Limb (tissue), 2 donors: ENCODE results near the gene MS4A8.

Source experiments
- DNase-seq, 2 donors: peaks; one replicate each; pipeline ENCODE4 v3.0.0-alpha.2; 2016; ENCODE audit errors: extremely low spot score in 2 of 2

Gene MS4A8

GRCh38 chr11:60762851-60763691 lies 63.7 kb downstream of the MS4A8 start:
- DNase-seq = peak in 1 of 2 donors; percentile 39

GRCh38 chr11:60763692-60764369 lies 64.4 kb downstream of the MS4A8 start:
- no peak for DNase-seq

DNA sequence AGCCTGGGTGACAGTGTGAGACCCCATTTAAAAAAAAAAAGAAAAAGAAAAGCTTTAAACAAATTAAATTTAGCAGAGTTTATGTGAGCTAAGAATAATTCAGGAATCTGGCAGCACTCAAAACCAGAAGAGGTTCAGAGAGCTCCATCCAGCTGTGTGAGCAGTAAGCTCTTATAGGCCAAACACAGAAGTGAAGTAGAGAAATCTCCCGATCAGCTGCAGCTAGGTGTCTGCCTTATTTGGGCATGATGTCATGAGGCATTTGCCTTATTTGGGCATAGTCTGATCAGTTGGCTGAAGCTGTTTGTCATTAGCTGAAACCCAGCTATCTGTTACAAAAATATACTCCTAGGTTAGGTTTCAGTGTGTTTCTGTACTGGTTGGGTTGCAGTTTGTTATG lies 65.5 kb downstream of the MS4A8 start:
- DNase-seq = no peak

GRCh38 chr11:60765355-60765754 lies 65.9 kb downstream of the MS4A8 start:
- no peak for DNase-seq
